Mesodermal cell (in vitro differentiated cells): ENCODE data around the gene SVEP1.

ENCODE experiments used
- H3K27ac ChIP-seq: 2 replicates; pipeline ENCODE4 v1.7.0; 2013; ENCODE audit warnings: mild to moderate bottlenecking, low read depth, low read length, moderate library complexity; ENCODE audit not compliant: severe bottlenecking
- H3K36me3 ChIP-seq: 2 replicates; pipeline ENCODE4 v1.7.1; 2013; ENCODE audit warnings: mild to moderate bottlenecking, low read length, moderate library complexity; ENCODE audit not compliant: control insufficient read depth, insufficient read depth
- H3K4me1 ChIP-seq: one replicate; pipeline ENCODE4 v1.7.1; 2013; ENCODE audit warnings: mild to moderate bottlenecking, low read length; ENCODE audit not compliant: insufficient read depth, control insufficient read depth, poor library complexity, severe bottlenecking
- H3K4me3 ChIP-seq: 2 replicates; pipeline ENCODE4 v1.7.0; 2013; ENCODE audit warnings: low read length, control low read depth, mild to moderate bottlenecking; ENCODE audit not compliant: insufficient read depth, poor library complexity, severe bottlenecking; ENCODE audit errors: extremely low read depth
- H3K9me3 ChIP-seq: 2 replicates; pipeline ENCODE4 v1.7.1; 2013; ENCODE audit warnings: mild to moderate bottlenecking, low read length, moderate library complexity; ENCODE audit not compliant: control insufficient read depth
- WGBS, 2 experiments: methylation state at CpG; one replicate each; pipeline ENCODE4 v1.1.5; 2013; ENCODE audit warnings: missing lambda C conversion rate in 2 of 2; ENCODE audit not compliant: insufficient coverage in 2 of 2; 5-methylcytosine and 5-hydroxymethylcytosine counted together

SVEP1 gene

GRCh38 chr9:110328763-110329162 lies 250.8 kb downstream of the SVEP1 start:
- no peak overlapping the region for H3K4me3 ChIP-seq
- no peaks in the 10 kb centered on the region for H3K4me1 ChIP-seq
- no peaks in the 10 kb centered on the region for H3K9me3 ChIP-seq
- no peak overlapping the region for H3K27ac ChIP-seq
- no peaks in the 10 kb centered on the region for H3K36me3 ChIP-seq
- WGBS, 2 experiments = 86% methylated on average over 1 of the region's 1 CpG; no CpG with 5 or more reads in 1 of the 2 experiments

- H3K4me1 ChIP-seq = no peaks in the 10 kb centered on the region
- WGBS, 2 experiments = no CpG with 5 or more reads among the region's 1 CpG
- no peak overlapping the region for H3K4me3 ChIP-seq
- no peak overlapping the region for H3K27ac ChIP-seq
- no peaks in the 10 kb centered on the region for H3K9me3 ChIP-seq
- H3K36me3 ChIP-seq = no peaks in the 10 kb centered on the region
These were observed 251.8 kb downstream of the SVEP1 start for GRCh38 chr9:110327716-110328115.

- H3K4me3 ChIP-seq = no peak overlapping the region
- no peaks in the 10 kb centered on the region for H3K36me3 ChIP-seq
- no peaks in the 10 kb centered on the region for H3K9me3 ChIP-seq
- H3K27ac ChIP-seq = no peak overlapping the region
- no peaks in the 10 kb centered on the region for H3K4me1 ChIP-seq
These were observed 255.7 kb downstream of the SVEP1 start for GRCh38 chr9:110323818-110324217.

GRCh38 chr9:110320651-110321445 lies 258.7 kb downstream of the SVEP1 start:
- H3K4me3 ChIP-seq = no peak overlapping the region
- no peak overlapping the region for H3K27ac ChIP-seq
- 67 to 78% methylated on average over 1 of the region's 3 CpGs for WGBS, 2 experiments
- H3K9me3 ChIP-seq = no peaks in the 10 kb centered on the region
- H3K36me3 ChIP-seq = no peaks in the 10 kb centered on the region
- no peaks in the 10 kb centered on the region for H3K4me1 ChIP-seq

- Histone ChIP-seq H3K36me3 (no peaks in the 10 kb centered on the region), H3K9me3 (no peaks in the 10 kb centered on the region), H3K4me3 (no peak overlapping the region), H3K27ac (no peak overlapping the region), H3K4me1 (no peaks in the 10 kb centered on the region)
- WGBS, 2 experiments = 60 to 80% methylated on average over 1 of the region's 4 CpGs
These were observed 259.6 kb downstream of the SVEP1 start for GRCh38 chr9:110319781-110320492.

GRCh38 chr9:110317911-110318310 lies 261.6 kb downstream of the SVEP1 start:
- no peaks in the 10 kb centered on the region for H3K9me3 ChIP-seq
- no peak overlapping the region for H3K27ac ChIP-seq
- H3K4me1 ChIP-seq = no peaks in the 10 kb centered on the region
- H3K36me3 ChIP-seq = no peaks in the 10 kb centered on the region
- no peak overlapping the region for H3K4me3 ChIP-seq
- WGBS, 2 experiments = 88 to 90% methylated on average over 1 of the region's 4 CpGs

- Histone ChIP-seq H3K4me3 (no peak overlapping the region), H3K36me3 (no peaks in the 10 kb centered on the region), H3K4me1 (no peaks in the 10 kb centered on the region), H3K9me3 (peaks cover 3% of the 10 kb centered on the region), H3K27ac (no peak overlapping the region)
- 56 to 79% methylated on average over 2 to 4 of the region's 6 CpGs for WGBS, 2 experiments
These were observed 263.1 kb downstream of the SVEP1 start for GRCh38 chr9:110316261-110317075.
